Hepatocyte (in vitro differentiated cells): ENCODE data around the gene BACH2. TPM values are rescaled to one million over a fixed set of nuclear protein-coding genes. Genes with fewer than 3 reads are reported as not detected.

Source experiments
- DNase-seq: peaks from one replicate; pipeline ENCODE4 v3.0.0-alpha.2; 2016; ENCODE audit warnings: low spot score
- H2AFZ ChIP-seq: fragments of 200-600 bp; sonication (generic); 2 replicates; pipeline ENCODE4 v1.6.0; 2016; ENCODE audit warnings: antibody characterized with exemption, mild to moderate bottlenecking
- H3K27ac ChIP-seq: fragments of 200-600 bp; sonication (generic); 2 replicates; pipeline ENCODE4 v1.5.1; 2016; ENCODE audit warnings: mild to moderate bottlenecking
- H3K27me3 ChIP-seq: fragments of 200-600 bp; sonication (generic); 2 replicates; pipeline ENCODE4 v1.6.1; 2016
- H3K36me3 ChIP-seq: fragments of 200-600 bp; sonication (generic); replicated peaks from 2 replicates; pipeline ENCODE4 v1.5.1; 2016; ENCODE audit warnings: low read depth; ENCODE audit not compliant: insufficient read depth
- H3K4me1 ChIP-seq: fragments of 200-600 bp; sonication (generic); 2 replicates; pipeline ENCODE4 v1.5.1; 2016; ENCODE audit warnings: mild to moderate bottlenecking, moderate library complexity; ENCODE audit not compliant: insufficient read depth
- H3K4me2 ChIP-seq: fragments of 200-600 bp; sonication (generic); 2 replicates; pipeline ENCODE4 v1.6.0; 2016
- H3K4me3 ChIP-seq: fragments of 200-600 bp; sonication (generic); 2 replicates; pipeline ENCODE4 v1.5.1; 2016; ENCODE audit warnings: mild to moderate bottlenecking
- H3K79me2 ChIP-seq: fragments of 200-600 bp; sonication (generic); 2 replicates; pipeline ENCODE4 v1.6.0; 2017; ENCODE audit warnings: mild to moderate bottlenecking
- H3K9me2 ChIP-seq: fragments of 200-600 bp; sonication (generic); replicated peaks from 2 replicates; pipeline ENCODE4 v1.6.0; 2017; ENCODE audit warnings: mild to moderate bottlenecking; ENCODE audit not compliant: insufficient read depth
- H3K9me3 ChIP-seq: fragments of 200-600 bp; sonication (generic); 2 replicates; pipeline ENCODE4 v1.5.1; 2016; ENCODE audit warnings: low read depth, mild to moderate bottlenecking
- H4K20me1 ChIP-seq: fragments of 200-600 bp; sonication (generic); 2 replicates; pipeline ENCODE4 v1.6.0; 2016; ENCODE audit warnings: mild to moderate bottlenecking; ENCODE audit not compliant: insufficient read depth, poor library complexity, severe bottlenecking
- CTCF ChIP-seq: fragments of 200-600 bp; sonication (generic); IDR thresholded peaks from 2 replicates; pipeline ENCODE4 v1.5.1; 2016; ENCODE audit warnings: antibody characterized with exemption, mild to moderate bottlenecking; ENCODE audit not compliant: poor library complexity
- EZH2 ChIP-seq: fragments of 200-600 bp; sonication (generic); IDR thresholded peaks from 2 replicates; pipeline ENCODE4 v1.6.1; 2016; ENCODE audit warnings: antibody characterized with exemption, mild to moderate bottlenecking, borderline replicate concordance
- EZH2phosphoT487 ChIP-seq: fragments of 200-600 bp; sonication (generic); IDR thresholded peaks from one replicate; pipeline ENCODE4 v1.6.1; 2018; ENCODE audit warnings: antibody characterized with exemption, mild to moderate bottlenecking, low read depth, moderate library complexity; ENCODE audit not compliant: unreplicated experiment, severe bottlenecking
- WGBS: methylation state at CpG from one replicate; pipeline ENCODE4 v1.1.6; 2016; ENCODE audit warnings: low lambda C conversion rate; ENCODE audit errors: missing lambda C conversion rate; 5-methylcytosine and 5-hydroxymethylcytosine counted together
- polyA plus RNA-seq: library from polyadenylated mRNA; unstranded; fragments of >200 nt; fragmentation: Nextera tagmentation; extraction: Ambion mirVana; gene quantifications from 2 replicates; pipeline ENCODE4 v1.2.1, GENCODE V29; 2016
- total RNA-seq: library from RNA; depleted of rRNA; stranded (reverse); fragments of >200 nt; gene quantifications from 2 replicates; pipeline ENCODE4 v1.2.3, GENCODE V29; 2014

The BACH2 gene
- total and polyA plus RNA-seq, 2 experiments from 2014 or later: 2.3 to 2.6 TPM

- Histone ChIP-seq H3K4me3 (no peak overlapping the region), H3K27me3 (no peaks in the 10 kb centered on the region), H2AFZ (no peak overlapping the region), H3K79me2 (no peaks in the 10 kb centered on the region), H3K4me1 (no peaks in the 10 kb centered on the region), H3K4me2 (no peak overlapping the region), H3K36me3 (no peaks in the 10 kb centered on the region), H4K20me1 (no peaks in the 10 kb centered on the region), H3K9me3 (no peaks in the 10 kb centered on the region), H3K9me2 (no peaks in the 10 kb centered on the region), H3K27ac (no peak overlapping the region)
- TF ChIP-seq EZH2 (no peak), EZH2phosphoT487 (no peak), CTCF (no peak)
- no peak for DNase-seq
- WGBS: 70% methylated on average over 13 of the region's 13 CpGs
Measured at GRCh38 chr6:90103056-90103800, 193.4 kb downstream of the BACH2 start.

- Histone ChIP-seq H3K79me2 (no peaks in the 10 kb centered on the region), H4K20me1 (no peaks in the 10 kb centered on the region), H3K27me3 (no peaks in the 10 kb centered on the region), H3K27ac (no peak overlapping the region), H3K4me2 (no peak overlapping the region), H3K4me1 (no peaks in the 10 kb centered on the region), H3K9me2 (no peaks in the 10 kb centered on the region), H3K9me3 (no peaks in the 10 kb centered on the region), H3K4me3 (no peak overlapping the region), H3K36me3 (no peaks in the 10 kb centered on the region), H2AFZ (no peak overlapping the region)
- WGBS: 91% methylated on average over 1 of the region's 1 CpG
- no peak for DNase-seq
- TF ChIP-seq EZH2 (no peak), CTCF (no peak), EZH2phosphoT487 (no peak)
Measured at GRCh38 chr6:90101403-90101802, 195.2 kb downstream of the BACH2 start.

GRCh38 chr6:90100059-90100665 lies 196.5 kb downstream of the BACH2 start:
- Histone ChIP-seq H3K9me2 (no peaks in the 10 kb centered on the region), H3K79me2 (no peaks in the 10 kb centered on the region), H3K9me3 (no peaks in the 10 kb centered on the region), H3K27ac (no peak overlapping the region), H3K36me3 (no peaks in the 10 kb centered on the region), H4K20me1 (no peaks in the 10 kb centered on the region), H3K4me3 (no peak overlapping the region), H2AFZ (no peak overlapping the region), H3K4me2 (no peak overlapping the region), H3K27me3 (no peaks in the 10 kb centered on the region), H3K4me1 (no peaks in the 10 kb centered on the region)
- TF ChIP-seq EZH2phosphoT487 (no peak), CTCF (no peak), EZH2 (no peak)
- 88% methylated on average over 3 of the region's 3 CpGs for WGBS
- no peak for DNase-seq
